Stimulated activated CD4-positive, alpha-beta T cell treated with anti-CD3 and anti-CD28 coated beads, Interleukin-12 subunit alpha, Interleukin-12 subunit beta, amount 100 ng/mL, for 48 hours (primary cell): Measurements from ENCODE around the gene DSTYK.
"Not testable (repeated sequence)": the region's sequence is repeated elsewhere in the genome, so short reads cannot be mapped to it uniquely, and the experiment has no call there.

Experiments
- DNase-seq, 3 donors: peaks; one replicate each; pipeline ENCODE4 v3.0.0-alpha.2; 2020; ENCODE audit warnings: low read depth in 2 of 3, low spot score in 1 of 3

DSTYK gene

DNA sequence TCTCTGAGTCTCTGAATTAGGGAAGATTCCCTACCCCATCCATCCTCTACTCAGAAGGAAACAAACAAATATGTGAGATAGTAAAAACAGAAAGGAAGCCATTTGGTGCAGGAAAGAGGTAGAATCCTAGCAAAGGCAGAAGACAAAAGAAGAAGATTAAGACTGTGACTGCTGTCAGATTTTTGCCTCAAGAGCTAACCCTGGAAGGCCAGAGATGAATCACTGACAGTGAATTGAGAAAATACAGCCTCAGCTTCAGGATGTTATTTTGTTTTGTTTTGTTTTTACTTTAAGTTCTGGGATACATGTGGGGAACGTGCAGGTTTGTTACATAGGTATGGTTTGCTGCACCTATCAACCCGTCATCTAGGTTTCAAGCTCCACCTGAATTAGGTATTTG lies 31.7 kb downstream of the DSTYK start:
- DNase-seq = no peak

DNA sequence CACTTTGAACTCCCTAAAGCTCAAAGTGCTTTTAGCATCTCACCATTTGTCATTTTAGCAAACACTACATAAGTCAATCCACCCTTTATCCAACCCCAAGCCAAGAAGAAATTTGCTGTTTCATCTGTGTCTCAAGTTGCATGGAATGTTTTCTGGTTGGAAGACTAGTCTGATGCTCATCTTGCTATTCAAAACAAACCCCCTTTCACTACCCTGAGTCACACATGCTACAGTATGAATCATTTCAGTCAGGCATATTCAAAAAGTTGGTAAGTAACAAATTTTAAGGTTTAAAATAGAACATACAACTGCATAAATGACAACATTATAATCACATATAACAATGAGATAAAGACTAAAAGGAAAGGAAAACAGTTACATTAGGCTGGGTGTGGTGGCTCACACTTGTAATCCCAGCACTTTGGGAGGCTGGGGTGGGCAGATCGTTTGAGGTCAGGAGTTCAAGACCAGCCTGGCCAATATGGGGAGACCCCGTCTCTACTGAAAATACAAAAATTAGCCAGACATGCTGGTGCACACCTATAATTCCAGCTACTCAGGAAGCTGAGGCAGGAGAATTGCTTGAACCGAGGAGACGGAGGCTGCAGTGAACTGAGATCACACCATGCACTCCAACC lies 38.7 kb downstream of the DSTYK start:
- peak in 1 of 3 donors; percentile 6 for DNase-seq

DNA sequence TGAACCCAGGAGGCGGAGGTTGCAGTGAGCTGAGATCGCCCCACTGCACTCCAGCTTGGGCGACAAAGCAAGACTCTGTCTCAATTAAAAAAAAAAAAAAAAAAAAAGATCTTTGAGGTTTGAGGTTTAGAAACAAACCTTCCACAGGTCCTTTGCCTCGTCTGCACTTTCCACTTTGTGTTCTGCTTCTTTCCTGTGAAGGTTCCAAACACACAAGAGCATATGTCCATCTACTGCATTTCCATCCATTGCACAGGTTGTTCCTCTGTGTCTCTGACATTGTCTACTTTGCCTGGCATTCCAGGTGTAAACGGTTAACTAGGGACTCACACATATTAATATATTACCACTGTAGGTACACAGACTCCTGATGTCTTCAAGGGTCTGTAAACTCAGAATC lies 40.1 kb downstream of the DSTYK start:
- DNase-seq = no peak

DNA sequence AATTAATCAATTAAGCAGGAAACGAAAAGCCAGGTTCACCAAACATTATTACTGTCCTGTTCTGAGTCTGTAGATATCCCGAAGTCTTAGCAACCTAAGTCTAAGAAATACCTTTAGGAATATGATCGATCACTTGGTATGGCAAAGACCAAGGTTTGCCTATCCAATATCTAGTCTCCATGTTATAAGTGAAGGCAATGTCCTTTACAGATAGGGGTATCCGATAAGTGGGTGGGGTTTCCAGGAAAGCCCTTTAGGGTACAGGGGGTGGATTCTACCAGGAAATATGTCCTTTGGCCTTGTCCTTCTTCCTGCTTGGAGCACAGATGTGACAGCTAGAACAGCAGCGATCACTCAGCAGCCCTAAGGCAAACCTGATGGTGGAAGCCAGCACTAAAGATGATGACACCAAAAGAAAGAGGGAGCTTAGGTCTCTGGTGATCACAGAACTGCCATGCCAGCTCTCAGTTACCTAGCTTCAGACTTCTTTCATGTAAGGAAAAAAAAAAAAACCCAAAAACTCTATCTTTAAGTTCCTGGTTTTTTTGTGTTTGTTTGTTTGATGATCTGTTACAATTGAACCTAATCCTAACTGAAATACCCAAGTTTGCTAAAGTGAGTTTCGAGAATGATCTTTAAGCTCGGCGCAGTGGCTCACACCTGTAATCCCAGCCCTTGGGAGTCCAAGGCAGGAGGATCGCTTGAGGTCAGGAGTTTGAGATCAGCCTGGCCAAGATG lies 40.8 kb downstream of the DSTYK start:
- no peak for DNase-seq

DNA sequence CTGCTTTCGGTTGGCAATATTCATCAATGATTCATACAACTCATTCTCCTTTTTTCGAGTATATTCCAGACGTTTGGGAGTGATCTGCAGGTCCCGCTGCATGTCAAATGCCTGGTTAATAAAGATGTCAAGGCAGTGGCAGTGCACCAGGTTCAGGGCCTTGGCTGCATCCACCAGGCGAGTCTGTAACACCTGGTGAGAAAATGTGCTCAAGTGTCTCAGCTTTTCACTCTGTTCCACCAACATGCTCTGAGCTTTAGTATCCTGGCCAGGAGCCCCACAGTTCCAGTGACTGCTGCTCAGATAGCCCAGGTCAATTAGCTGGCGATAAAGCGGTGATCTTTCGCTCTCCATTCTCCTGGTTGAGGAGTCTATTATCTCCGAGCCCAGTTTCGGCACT lies 42.3 kb downstream of the DSTYK start:
- no peak for DNase-seq

DNA sequence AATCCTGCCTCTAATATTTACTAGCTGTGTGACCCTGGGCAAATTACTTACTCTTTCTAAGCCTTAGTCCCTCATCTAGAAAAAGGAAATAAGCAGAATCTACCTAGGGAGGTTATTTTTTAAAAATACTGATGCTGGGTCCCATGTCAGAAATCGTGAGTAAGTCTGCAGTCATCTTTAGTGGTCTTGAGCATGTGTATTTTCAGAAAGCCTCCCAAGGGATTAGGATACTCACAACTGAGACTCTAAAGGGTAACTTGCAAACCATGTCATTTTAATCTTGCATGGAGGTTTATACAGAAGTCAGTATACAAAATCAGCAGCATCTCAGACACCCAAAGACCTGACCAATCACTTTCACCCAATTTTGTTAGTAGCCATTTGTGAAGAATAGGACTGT lies 43.2 kb downstream of the DSTYK start:
- DNase-seq = no peak

DNA sequence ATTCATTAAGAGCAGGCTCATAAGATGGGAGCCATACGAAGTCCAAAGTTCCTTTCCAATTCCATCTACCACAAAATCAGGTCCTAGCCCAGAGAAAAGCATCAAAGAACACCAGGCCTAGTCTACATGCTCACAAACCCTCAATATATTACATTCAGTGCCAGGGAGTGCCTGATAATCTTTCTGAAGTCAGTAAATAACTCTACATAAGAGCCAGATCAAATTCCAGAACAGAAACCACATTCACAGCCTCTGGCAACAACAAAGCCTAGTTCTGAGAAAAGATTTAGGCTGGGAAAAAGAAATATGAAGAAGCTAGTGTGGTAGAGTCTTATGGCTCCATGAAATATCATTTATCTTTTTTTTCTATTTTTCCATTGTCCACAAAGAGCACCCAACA lies 49.2 kb downstream of the DSTYK start:
- no peak for DNase-seq

DNA sequence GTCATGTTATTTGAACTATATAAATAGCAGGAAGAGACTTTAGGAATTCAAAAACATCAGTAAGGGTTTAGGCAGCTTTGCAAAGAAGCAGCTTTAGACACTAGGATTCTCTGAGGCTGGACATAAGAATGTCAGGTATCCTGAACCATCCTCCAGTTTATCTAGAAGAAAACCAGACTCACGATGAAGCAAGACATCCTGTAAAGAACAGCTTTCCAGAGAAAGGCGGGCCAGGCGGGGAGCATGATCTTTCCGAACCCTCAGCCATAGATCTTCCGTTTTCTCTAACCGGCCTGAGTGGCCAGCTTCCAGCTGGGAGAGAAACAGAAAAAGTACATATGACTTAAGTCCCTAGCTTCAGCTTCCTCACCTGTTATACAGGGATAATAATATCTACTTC lies 50.4 kb downstream of the DSTYK start:
- DNase-seq = no peak

DNA sequence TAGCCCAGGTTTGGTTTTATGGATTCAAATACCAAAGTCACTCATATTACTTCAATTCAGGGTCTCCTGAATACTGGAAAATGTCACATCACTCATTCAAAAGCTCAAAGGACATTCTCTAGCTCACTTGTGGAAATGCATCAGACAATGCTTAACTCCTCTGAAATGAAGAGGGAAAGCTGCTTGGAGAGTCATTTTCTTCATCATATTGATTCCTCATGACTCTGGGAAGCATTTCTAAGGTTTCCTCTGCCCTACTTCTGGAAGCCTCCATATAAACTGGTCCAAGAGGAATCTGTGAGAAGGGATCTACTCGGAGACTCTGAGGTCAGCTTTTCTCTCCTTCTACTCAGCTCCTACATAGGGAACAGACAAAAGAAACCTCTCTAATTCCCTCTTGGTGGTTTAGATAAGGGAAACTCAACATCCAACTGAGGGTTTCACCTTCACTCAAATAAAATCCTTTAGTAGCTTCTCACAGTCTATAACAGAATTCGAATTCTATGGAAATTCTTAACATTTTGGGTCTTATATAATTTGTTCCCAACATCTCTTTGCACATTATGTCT lies 53.4 kb downstream of the DSTYK start:
- no peak for DNase-seq

DNA sequence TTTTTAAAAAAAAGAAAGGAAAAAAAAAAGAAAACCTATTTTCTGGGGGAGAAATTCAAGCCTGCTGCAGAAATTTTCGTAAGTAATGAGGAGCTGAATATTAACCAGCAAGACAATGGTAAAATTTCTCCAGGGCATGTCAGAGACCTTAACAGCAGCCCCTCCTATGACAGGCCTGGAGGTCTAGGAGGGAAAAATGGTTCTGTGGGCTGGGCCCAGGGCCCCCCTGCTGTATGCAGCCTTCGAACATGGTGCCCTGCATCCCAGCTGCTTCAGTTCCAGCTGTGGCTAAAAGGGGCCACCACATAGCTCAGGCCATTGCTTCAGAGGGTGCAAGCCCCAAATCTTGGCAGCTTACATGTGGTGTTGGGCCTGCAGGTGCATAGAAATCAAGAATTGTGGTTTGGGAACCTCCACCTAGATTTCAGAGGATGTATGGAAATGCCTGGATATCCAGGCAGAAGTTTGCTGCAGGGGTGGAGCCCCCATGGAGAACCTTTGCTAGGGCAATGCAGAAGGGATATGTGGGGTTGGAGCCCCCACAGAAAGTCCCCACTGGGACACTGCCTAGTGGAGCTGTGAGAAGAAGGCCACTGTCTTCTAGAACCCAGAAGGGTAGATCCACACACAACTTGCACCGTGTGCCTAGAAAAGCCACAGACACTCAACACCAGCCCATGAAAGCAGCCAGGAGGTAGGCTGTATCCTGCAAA lies 55.7 kb downstream of the DSTYK start:
- not testable (repeated sequence) for DNase-seq

DNA sequence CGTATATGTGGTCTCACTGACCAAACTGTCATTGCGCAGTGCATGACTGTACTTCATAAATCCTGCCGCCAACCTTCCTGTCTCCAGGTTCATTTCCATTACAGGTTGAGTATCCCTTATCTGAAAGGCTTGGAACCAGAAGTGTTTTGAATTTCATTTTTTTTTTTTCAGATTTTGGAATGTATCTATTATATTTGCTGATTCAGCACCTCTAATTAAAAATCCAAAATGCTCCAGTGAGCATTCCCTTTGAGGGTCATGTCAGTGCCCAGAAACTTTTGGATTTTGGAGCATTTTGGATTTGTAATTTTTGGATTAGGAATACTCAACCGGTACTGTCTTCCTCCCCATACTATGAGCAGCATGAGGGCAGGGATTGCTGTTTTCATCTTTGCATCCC lies 59.0 kb downstream of the DSTYK start:
- DNase-seq = no peak

DNA sequence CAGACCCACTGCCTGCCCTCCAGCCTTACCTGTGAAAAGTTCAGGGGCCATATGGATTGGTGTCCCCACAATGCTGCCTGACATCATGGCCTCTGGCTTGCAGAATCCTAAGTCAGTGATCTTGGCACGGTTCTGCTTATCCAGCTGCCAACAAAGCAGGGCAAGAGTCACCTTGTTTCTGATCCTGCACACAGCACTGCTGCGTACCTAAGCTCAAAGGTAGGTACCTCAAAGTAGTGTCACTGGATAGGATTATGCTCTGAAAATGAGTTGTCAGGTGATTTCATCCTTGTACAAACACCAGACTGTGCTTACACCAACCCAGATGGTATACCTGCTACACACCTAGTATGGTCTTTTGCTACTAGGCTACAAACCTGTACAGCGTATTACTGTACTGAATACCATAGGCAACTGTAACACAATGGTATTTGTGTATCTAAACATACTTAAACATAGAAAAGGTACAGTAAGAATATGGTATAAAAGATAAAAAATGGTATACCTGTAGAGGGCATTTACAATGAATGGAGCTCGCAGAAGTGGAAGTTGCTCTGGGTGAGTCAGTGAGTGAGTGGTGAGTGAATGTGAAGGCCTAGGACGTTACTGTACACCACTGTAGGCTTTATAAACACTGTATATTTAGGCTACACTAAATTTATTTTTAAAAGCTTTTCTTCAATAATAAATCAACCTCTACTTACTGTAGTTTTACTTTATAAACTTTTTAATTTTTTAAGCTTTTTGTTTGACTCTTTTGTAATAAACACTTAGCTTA lies 60.7 kb downstream of the DSTYK start:
- no peak for DNase-seq

DNA sequence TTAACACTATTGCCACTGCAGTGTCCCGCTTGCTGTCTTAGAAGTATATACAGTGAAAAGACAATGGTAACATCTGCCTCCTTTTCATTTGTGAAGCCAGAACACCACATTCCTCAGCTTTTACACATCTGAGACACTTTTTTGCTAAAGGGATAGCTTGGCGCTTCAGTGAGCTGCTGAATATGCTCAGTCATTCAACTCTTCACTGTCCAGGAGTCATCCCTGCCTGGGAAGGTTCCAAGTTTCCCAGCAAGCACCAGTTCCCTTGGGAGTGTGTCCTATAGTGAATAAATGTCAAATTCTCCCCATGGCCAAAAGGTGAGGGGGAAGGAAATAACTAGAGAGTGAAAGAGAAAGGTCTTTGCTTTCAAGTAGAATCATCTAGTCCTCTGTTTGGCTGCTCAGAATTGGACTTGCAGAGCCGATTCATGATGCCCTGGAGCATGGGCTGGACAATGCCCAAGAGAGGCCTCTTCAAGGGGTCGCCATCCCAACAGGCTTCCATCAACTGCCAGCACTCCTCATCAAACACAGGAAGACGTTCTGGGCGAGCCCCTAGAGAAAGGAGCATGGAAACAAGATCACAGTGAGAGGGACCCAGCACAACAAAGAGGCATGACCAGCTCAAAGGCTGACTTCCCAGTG lies 64.2 kb downstream of the DSTYK start:
- DNase-seq = no peak

DNA sequence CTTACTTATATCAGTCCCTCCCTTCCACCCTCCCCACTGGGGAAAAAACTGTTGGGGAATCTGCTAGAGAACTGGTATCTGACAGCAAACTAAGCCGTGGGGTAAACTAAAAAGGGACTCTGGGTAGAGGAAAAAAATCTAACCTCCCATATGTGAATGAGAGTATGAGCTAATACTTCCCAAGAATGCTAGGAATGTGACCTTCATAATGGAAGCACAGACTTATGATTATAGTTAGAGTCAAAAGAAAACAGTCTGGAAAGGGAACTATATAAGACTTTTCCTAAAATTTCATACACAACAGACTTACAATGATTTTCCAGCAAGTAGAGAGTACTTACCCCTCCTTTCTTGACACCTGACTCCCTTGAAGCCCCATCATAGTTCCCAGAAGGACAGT lies 66.8 kb downstream of the DSTYK start:
- no peak for DNase-seq

DNA sequence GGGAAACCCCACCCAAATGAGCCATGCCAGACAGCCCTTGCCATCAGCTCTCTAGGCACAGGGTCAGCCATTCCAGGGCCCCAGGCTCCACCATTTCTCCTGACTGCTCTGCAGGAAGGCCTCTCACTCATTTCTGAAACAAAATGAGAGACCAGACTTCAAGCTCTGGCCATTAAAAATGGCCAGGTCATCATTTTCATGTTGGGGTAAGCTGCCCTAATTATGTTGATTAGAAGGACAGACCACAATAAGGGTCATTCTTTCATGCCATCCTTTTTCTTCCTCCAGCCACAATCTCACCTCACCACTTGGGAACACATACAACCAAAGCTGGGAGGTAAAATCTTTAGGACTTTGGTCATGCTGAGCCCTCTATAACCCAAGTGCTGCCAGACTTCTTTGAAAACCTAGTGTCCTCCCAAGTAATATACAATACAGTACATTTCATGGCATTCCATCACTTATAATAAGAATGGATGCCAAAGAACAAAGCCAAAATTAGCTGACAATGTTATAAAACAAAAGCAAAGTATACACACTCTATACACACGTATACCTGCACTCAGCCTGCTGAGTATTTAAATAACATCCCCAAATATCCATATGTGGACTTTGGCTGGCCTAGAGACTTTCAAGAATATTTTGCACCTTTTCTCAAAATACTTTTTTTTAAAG lies 67.3 kb downstream of the DSTYK start:
- no peak for DNase-seq

DNA sequence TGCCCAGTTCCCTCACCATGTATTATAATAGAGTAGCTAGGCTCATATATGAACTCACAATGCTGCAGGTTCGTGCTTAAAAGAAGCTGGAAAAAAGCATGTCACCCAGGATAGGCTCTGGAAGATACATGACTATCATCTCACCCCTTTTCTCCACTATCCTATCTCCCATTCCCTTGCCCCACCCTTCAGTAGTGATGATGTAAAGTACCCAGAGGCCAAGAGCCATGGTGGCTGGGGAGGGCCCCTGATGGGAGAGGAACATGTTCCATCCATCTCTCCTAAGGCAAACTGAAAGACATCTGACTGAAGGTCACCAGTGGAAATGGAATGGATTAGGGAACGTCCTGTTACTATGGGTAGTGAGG lies 69.4 kb downstream of the DSTYK start:
- no peak for DNase-seq

DNA sequence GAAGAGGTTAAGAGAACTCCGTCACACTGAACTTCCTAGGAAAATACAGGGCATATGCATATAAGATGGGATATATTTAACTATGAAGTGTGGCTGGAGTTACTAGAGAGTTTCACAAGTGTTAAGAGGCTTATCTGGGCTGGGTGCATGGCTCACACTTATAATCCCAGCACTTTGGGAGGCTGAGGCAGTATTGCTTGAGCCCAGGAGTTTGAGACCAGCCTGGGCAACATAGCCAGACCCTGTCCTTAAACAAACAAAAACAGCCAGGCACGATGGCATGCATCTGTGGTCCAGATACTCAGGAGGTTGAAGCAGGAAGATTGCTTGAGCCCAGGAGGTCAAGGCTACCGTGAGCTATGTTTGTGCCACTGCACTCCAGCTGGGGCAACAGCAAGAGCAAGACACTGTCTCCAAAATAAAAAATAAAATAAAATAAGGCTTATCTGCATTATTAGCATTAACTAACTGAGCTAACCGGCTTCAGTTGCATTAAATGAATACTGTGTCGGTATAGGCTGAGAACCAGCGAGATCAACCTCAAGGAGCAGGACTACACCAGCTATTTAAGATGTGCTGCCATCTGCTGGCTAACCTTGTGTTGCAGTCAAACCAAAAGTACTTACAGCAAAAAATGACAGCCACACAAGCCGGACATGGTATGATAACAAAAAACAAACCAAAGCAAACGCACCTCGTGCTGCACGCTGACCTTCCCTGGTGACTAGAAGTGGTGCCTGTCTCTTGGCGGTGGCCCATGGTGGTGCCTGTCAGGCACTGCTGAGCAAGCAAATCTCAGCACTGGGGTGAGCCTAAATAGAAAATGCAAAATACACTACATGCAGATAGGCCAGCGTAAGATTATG lies 70.0 kb downstream of the DSTYK start:
- peak; percentile 56 to 86 (median 59) for DNase-seq

DNA sequence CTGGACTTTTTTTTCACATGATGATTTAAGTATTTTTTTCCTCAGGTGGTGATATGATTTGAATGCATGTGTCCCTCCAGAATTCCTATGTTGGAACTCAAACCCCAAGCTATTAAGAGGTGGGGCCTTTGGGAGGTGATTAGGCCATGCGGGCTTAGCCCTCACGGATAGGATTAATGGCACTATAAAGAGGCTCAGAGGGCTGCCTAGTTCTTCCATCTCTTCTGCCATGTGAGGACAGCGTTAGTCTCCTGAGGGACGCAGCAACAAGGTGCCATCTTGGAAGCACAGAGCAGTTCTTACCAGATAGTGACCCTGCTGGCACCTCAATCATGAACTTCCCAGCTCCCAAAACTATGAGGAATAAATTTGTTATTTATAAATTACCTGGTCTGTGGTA lies 71.4 kb downstream of the DSTYK start:
- no peak for DNase-seq

DNA sequence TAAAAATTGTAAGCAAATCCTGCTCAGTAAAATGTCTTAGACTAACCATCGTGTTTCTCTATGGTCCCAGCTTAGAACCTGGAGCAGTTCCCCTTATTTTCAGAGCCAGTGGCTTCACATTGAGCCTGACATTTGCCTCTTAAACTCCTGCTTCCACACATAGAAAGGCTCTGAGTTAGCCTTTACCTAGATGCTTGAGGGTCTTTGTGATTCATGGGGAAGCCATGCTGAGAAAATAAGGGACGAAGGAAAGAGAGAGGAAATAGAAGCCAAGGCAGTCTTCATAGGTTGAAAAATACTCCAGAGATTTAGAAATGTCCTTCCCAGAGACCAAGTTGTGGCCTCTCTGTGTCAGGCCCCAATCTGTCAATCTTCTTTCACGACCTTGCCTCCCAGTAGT lies 73.6 kb downstream of the DSTYK start:
- no peak for DNase-seq
